Panc1 (cell line): ENCODE measurements around the gene GPRC5B.

Experiments used
- CTCF ChIP-seq: fragments of 450-650 bp; IDR thresholded peaks from 2 replicates; pipeline ENCODE4 v1.5.1; 2017; ENCODE audit warnings: mild to moderate bottlenecking
- POLR2AphosphoS5 ChIP-seq: IDR thresholded peaks from 2 replicates; pipeline ENCODE4 v1.6.1; 2012; ENCODE audit warnings: mild to moderate bottlenecking, low read depth, low read length, moderate library complexity
- TF ChIP-seq, protein P1 (sequence below), 2 experiments: IDR thresholded peaks; 2 replicates each; pipeline ENCODE4 v1.6.1; 2011 to 2012; ENCODE audit warnings: low read depth in 2 of 2, control low read depth in 1 of 2, low read length in 1 of 2, mild to moderate bottlenecking in 1 of 2, moderate library complexity in 1 of 2; ENCODE audit not compliant: insufficient read depth in 1 of 2

GRCh38 chr16:19858340-19859018 lies 26.2 kb downstream of the GPRC5B start:
- TF ChIP-seq CTCF (no peak), POLR2AphosphoS5 (no peak)
- TF ChIP-seq, protein P1, sequence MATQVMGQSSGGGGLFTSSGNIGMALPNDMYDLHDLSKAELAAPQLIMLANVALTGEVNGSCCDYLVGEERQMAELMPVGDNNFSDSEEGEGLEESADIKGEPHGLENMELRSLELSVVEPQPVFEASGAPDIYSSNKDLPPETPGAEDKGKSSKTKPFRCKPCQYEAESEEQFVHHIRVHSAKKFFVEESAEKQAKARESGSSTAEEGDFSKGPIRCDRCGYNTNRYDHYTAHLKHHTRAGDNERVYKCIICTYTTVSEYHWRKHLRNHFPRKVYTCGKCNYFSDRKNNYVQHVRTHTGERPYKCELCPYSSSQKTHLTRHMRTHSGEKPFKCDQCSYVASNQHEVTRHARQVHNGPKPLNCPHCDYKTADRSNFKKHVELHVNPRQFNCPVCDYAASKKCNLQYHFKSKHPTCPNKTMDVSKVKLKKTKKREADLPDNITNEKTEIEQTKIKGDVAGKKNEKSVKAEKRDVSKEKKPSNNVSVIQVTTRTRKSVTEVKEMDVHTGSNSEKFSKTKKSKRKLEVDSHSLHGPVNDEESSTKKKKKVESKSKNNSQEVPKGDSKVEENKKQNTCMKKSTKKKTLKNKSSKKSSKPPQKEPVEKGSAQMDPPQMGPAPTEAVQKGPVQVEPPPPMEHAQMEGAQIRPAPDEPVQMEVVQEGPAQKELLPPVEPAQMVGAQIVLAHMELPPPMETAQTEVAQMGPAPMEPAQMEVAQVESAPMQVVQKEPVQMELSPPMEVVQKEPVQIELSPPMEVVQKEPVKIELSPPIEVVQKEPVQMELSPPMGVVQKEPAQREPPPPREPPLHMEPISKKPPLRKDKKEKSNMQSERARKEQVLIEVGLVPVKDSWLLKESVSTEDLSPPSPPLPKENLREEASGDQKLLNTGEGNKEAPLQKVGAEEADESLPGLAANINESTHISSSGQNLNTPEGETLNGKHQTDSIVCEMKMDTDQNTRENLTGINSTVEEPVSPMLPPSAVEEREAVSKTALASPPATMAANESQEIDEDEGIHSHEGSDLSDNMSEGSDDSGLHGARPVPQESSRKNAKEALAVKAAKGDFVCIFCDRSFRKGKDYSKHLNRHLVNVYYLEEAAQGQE (IDR thresholded peaks at IDR 0.05; ENCODE audit: insufficient read depth in 1 of 2, low read depth in 2 of 2, low read length in 1 of 2): no peak
